ENCODE data around the gene C19orf38.
"Not testable (repeated sequence)": the region's sequence is repeated elsewhere in the genome, so short reads cannot be mapped to it uniquely, and the experiment has no call there.

C19orf38 gene

GRCh38 chr19:10852098-10852800 lies 4.0 kb downstream of the C19orf38 start:
- DNase-seq = no peak

GRCh38 chr19:10852941-10853340 lies 4.7 kb downstream of the C19orf38 start:
- DNase-seq = no peak

GRCh38 chr19:10854350-10855089 lies 6.3 kb downstream of the C19orf38 start:
- no peak for DNase-seq

- no peak for DNase-seq
These were observed 7.8 kb downstream of the C19orf38 start for GRCh38 chr19:10855879-10856522.

- not testable (repeated sequence) for DNase-seq
These were observed 8.7 kb downstream of the C19orf38 start for GRCh38 chr19:10856899-10857298.

GRCh38 chr19:10858204-10858828 lies 10.1 kb downstream of the C19orf38 start:
- DNase-seq = no peak

- DNase-seq = no peak
These were observed 13.0 kb downstream of the C19orf38 start for GRCh38 chr19:10861103-10861651.

- DNase-seq = no peak
These were observed 14.4 kb downstream of the C19orf38 start for GRCh38 chr19:10862561-10863106.

- no peak for DNase-seq
These were observed 15.0 kb downstream of the C19orf38 start for GRCh38 chr19:10863107-10863717.

- peak; percentile 67 for DNase-seq
These were observed 16.3 kb downstream of the C19orf38 start for GRCh38 chr19:10864538-10864899.

- DNase-seq = no peak
These were observed 18.3 kb downstream of the C19orf38 start for GRCh38 chr19:10866495-10866894.

- no peak for DNase-seq
These were observed 20.8 kb downstream of the C19orf38 start for GRCh38 chr19:10868872-10869547.

GRCh38 chr19:10869872-10870311 lies 21.7 kb downstream of the C19orf38 start:
- DNase-seq = not testable (repeated sequence)

- no peak for DNase-seq
These were observed 22.3 kb downstream of the C19orf38 start for GRCh38 chr19:10870501-10870954.

- peak; percentile 96 for DNase-seq
These were observed 22.9 kb downstream of the C19orf38 start, which contains the start of gene CARM1 for GRCh38 chr19:10870955-10871603. Gene CARM1, plus strand, starts transcription at chr19:10871553. Its CDS starts 150 bp downstream, at chr19:10871703.

GRCh38 chr19:10871711-10872545 lies 23.7 kb downstream of the C19orf38 start:
- no peak for DNase-seq

- DNase-seq = no peak
These were observed 24.4 kb downstream of the C19orf38 start for GRCh38 chr19:10872546-10873107.

GRCh38 chr19:10874024-10874423 lies 25.8 kb downstream of the C19orf38 start:
- DNase-seq = no peak

GRCh38 chr19:10876459-10877240 lies 28.4 kb downstream of the C19orf38 start:
- DNase-seq = no peak
